Astrocyte of the cerebellum (primary cell): Measurements from ENCODE around the gene ATP5F1D.

Experiments used
- DNase-seq: peaks from one replicate; pipeline ENCODE4 v3.0.0-alpha.2; 2011; ENCODE audit warnings: low read depth
- H3K4me3 ChIP-seq: 2 replicates; pipeline ENCODE4 v1.5.1; 2011; ENCODE audit warnings: mild to moderate bottlenecking, low read depth, low read length, moderate library complexity
- in situ Hi-C: cut with HindIII; loops from 2 replicates; pipeline ENCODE4 v1.10.0; 2017; ENCODE audit warnings: low sequenced_read_pairs
- TF ChIP-seq, protein P1 (sequence below): IDR thresholded peaks from 2 replicates; pipeline ENCODE4 v1.5.1; 2012; ENCODE audit warnings: low read length, low read depth, moderate library complexity, mild to moderate bottlenecking; ENCODE audit errors: missing control alignments

ATP5F1D gene

DNA sequence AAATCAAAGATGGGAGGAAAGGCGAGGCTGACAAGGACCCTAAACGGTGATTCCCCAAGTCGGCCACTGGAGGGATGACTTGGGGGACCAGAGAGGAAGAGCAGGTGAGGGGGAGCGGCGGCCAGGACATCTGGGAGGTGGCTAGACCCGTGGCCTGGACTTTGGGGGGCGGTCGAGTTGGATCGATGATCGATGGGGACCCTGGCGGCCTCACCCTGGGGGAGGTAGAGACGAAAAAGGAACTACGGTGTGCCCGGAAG is 19.9 kb downstream of the ATP5F1D start:
- in situ Hi-C loops: no loop called here
- H3K4me3 ChIP-seq: peak overlapping the region; percentile 53
- DNase-seq: no peak
- TF ChIP-seq, protein P1, sequence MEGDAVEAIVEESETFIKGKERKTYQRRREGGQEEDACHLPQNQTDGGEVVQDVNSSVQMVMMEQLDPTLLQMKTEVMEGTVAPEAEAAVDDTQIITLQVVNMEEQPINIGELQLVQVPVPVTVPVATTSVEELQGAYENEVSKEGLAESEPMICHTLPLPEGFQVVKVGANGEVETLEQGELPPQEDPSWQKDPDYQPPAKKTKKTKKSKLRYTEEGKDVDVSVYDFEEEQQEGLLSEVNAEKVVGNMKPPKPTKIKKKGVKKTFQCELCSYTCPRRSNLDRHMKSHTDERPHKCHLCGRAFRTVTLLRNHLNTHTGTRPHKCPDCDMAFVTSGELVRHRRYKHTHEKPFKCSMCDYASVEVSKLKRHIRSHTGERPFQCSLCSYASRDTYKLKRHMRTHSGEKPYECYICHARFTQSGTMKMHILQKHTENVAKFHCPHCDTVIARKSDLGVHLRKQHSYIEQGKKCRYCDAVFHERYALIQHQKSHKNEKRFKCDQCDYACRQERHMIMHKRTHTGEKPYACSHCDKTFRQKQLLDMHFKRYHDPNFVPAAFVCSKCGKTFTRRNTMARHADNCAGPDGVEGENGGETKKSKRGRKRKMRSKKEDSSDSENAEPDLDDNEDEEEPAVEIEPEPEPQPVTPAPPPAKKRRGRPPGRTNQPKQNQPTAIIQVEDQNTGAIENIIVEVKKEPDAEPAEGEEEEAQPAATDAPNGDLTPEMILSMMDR: peak; percentile 40

DNA sequence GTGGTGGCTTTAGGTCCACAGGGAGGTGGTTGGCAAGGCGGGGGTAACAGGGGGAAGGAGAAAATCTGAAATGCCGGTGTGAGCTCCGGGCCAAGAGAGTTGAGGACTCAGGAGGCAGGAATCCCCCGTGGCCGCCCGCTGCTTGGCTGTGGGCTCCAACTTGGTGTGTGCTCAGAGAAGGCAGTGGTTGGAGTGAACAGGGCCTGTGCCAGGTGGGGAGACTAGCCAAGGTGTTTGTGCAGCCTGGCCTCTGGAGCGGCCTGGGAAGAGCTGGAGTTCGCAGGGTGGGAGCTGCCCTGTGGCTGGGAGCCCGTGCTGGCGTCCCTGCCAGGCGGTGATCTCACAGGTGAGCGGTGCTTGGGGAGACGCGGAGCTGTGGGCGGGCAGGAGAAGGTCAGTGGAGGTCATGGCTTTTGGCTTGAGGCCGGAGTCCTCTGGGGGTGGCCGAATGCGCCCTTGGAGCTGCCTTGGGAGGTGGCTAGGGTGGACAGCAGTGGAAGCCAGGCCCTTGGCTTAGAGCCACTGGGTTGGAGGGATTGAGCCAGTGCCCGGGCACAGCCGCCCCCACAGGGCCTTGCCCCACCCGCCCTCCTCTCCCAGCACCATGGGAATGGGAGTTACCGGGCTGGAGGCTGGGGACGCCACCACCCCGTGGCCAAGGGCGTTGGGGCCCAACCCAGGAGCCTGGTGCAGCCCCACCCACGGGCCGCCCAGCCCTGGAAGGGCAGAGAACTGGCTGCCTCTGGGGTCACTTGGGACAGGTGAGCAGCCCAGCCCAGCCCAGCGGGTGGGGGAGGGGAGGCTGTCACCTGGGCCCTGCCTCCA is 20.5 kb downstream of the ATP5F1D start:
- DNase-seq: peak; percentile 64
- TF ChIP-seq, protein P1: no peak
- peak overlapping the region; percentile 53 for H3K4me3 ChIP-seq
- in situ Hi-C loops: no loop called here

DNA sequence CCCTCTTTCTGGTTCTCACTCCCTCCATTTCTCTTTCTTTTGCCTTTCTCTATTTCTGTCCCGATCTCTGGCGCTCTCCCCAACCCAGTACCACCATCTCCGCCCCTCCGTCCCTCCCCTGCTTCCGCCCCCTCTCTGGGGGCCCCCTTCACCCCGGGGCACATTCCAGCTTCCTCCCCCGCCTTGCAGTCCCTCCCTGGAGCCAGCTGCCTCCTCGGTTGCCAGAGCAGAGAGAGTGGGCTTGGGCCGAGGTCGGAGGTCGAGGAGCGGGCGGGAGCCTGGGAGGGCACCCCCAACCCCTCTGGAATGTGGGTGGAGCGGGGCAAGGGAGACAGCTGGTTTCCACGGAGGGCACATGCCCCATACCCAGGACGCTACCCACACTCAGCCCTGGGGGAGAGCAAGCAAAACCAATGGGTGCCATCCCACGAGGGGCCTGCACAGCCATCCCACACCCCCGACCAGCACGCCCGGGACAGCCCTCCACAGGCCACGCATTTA is 21.1 kb downstream of the ATP5F1D start:
- no peak for DNase-seq
- no peak overlapping the region for H3K4me3 ChIP-seq
- TF ChIP-seq, protein P1: no peak
- in situ Hi-C loops: no loop called here

DNA sequence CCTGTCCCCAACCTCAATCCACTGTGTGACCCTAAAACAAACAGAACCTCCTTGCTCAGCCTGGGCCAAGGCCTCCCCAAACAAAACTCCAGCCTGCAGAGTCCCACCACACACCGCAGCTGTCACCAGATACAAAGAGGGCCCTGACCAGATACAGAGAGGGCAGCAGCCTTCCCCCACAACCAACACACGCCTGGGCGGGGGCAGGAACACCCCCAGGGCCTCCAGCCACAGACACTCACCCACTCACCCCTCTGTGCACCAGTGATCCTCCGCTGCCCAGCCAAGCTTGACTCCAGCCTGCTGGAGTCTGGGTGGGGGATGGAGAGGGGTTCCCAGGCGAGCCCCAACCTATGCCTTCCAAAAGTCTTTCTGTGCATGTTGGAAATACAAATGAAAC is 21.6 kb downstream of the ATP5F1D start:
- DNase-seq: no peak
- no peak overlapping the region for H3K4me3 ChIP-seq
- TF ChIP-seq, protein P1: no peak
- in situ Hi-C loops: no loop called here

DNA sequence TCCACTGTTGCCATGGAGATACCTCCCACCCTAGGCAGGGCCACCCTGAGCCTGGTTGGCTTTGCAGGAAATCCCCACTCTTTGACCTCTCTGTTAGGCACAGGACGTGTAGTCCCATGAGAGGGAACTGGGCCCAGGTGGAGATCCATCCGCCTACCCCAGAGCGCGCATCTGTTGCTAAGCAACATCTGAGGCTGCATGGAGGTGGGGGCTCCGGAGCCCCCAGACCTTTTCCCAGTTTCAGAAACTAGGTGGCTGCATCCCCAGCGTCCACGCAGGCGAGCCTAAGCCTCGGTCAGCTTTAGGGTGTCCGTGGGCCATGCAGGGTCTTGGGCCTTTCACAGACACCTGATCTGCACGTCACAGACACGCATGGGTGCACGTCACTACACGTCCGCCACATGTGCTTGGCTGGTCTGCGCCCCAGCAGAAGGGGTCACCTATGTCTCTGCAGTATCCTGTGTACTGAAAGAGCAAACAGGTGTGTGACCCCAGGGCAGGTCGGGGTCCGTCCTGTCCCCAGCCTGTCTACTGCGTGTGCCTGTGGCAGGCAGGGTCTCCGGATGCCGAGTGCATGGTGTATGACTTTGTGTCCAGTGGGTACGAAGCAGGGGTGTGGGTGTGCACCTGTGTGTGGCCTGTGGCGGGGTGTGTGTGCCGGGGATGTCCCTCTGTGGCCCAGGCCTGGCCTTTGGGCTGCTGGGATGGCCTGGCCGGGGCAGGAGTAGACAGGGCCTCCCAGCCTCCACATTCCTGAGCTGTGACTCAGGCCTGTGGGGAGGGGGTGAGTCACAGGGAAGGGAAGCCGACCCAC is 23.5 kb downstream of the ATP5F1D start:
- TF ChIP-seq, protein P1: no peak
- in situ Hi-C loops: no loop called here
- H3K4me3 ChIP-seq: no peak overlapping the region
- peak; percentile 45 for DNase-seq

DNA sequence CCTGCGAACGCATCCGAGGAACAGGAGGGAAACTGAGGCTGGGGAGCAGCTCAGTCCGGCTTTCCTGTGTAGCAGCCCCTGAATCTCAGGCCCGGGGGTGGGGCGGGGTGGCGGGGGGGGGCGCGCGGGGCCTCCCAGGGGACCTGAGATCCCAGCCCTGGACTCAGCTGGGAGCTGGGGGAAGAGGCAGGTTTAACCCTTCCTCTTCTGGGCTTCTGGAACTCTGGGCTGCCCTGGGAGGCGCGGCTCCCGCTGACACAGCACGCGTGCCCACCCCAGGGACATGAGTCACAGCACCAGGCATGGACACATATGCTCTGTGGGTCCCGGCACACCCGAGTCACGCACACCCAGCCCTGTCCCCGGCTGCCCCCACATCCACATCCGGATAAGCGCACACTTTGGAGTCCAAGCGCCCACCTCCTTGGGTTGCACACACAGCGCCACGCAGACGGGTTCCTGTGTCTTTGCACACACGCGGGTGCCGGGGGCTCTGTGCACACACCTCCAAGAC is 24.1 kb downstream of the ATP5F1D start:
- peak overlapping the region; percentile 44 for H3K4me3 ChIP-seq
- TF ChIP-seq, protein P1: no peak
- in situ Hi-C loops: no loop called here
- no peak for DNase-seq
